Stimulated activated CD4-positive, alpha-beta T cell treated with anti-CD3 and anti-CD28 coated beads, TNF-alpha, amount 100 ng/mL, for 4 hours (primary cell): ENCODE measurements around the gene RREB1.
A peak's percentile ranks its signal among the peaks of the same experiment; 100 is the strongest.

Experiments used
- DNase-seq, 3 experiments: peaks; one replicate each; pipeline ENCODE4 v3.0.0-alpha.2; 2020; ENCODE audit warnings: low read depth in 3 of 3

RREB1 gene

GRCh38 chr6:7241709-7242645, 134.2 kb downstream of the RREB1 start:
- DNase-seq: no peak

GRCh38 chr6:7242835-7243178, 135.0 kb downstream of the RREB1 start:
- DNase-seq: no peak

- peak in 1 of 3 experiments; percentile 14 for DNase-seq
Measured at GRCh38 chr6:7243179-7243981, 135.6 kb downstream of the RREB1 start.

GRCh38 chr6:7245668-7246393, 138.1 kb downstream of the RREB1 start:
- no peak for DNase-seq

GRCh38 chr6:7246401-7247178, 138.8 kb downstream of the RREB1 start:
- no peak for DNase-seq

GRCh38 chr6:7247179-7247456, 139.4 kb downstream of the RREB1 start:
- DNase-seq: no peak

- DNase-seq: no peak
Measured at GRCh38 chr6:7247828-7248227, 140.1 kb downstream of the RREB1 start.

- no peak for DNase-seq
Measured at GRCh38 chr6:7249391-7249790, 141.6 kb downstream of the RREB1 start.

- no peak for DNase-seq
Measured at GRCh38 chr6:7249946-7250643, 142.3 kb downstream of the RREB1 start.

GRCh38 chr6:7250812-7251211, 143.1 kb downstream of the RREB1 start:
- DNase-seq: no peak

- DNase-seq: no peak
Measured at GRCh38 chr6:7251646-7252260, 144.0 kb downstream of the RREB1 start.

GRCh38 chr6:7252390-7252789, 144.6 kb downstream of the RREB1 start:
- DNase-seq: no peak

GRCh38 chr6:7254980-7255835, 147.4 kb downstream of the RREB1 start:
- DNase-seq: no peak

GRCh38 chr6:7255918-7256317, 148.2 kb downstream of the RREB1 start:
- no peak for DNase-seq

GRCh38 chr6:7256785-7257184, 149.0 kb downstream of the RREB1 start:
- DNase-seq: no peak

- no peak for DNase-seq
Measured at GRCh38 chr6:7257521-7258230, 149.9 kb downstream of the RREB1 start.

GRCh38 chr6:7258231-7258763, 150.5 kb downstream of the RREB1 start:
- no peak for DNase-seq

- no peak for DNase-seq
Measured at GRCh38 chr6:7260291-7261031, 152.7 kb downstream of the RREB1 start.
